ENCODE measurements around the gene MMP3.

The MMP3 gene

DNA sequence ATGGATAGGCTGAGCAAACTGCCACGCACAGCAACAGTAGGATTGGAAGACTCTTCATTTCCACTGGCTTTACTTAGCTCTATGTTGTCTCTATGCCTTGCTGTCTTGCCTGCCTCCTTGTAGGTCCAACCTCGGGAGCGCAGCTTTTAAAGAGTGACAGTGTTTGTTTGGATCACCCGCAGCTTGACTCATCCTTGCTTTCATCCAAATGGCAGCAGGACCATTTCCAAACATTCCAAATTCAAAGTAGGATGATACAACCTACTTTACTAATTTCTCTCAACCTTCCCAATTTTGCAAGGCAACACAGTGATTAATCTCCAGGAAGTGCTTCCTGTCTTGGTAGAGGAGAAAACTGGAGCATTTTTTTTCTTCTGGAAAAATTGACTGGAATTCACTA, at the start of gene MMP3:
Gene MMP3, minus strand, starts transcription at position 121 of the 400 bp plus-strand sequence. Its CDS starts 63 bp downstream, at position 58.
- no peak for DNase-seq (ENCODE audit: low spot score)
- in situ Hi-C loops (cut with MboI; ENCODE audit: low sequenced_read_pairs, unreplicated experiment) = no loop called here
- TF ChIP-seq, protein P1, sequence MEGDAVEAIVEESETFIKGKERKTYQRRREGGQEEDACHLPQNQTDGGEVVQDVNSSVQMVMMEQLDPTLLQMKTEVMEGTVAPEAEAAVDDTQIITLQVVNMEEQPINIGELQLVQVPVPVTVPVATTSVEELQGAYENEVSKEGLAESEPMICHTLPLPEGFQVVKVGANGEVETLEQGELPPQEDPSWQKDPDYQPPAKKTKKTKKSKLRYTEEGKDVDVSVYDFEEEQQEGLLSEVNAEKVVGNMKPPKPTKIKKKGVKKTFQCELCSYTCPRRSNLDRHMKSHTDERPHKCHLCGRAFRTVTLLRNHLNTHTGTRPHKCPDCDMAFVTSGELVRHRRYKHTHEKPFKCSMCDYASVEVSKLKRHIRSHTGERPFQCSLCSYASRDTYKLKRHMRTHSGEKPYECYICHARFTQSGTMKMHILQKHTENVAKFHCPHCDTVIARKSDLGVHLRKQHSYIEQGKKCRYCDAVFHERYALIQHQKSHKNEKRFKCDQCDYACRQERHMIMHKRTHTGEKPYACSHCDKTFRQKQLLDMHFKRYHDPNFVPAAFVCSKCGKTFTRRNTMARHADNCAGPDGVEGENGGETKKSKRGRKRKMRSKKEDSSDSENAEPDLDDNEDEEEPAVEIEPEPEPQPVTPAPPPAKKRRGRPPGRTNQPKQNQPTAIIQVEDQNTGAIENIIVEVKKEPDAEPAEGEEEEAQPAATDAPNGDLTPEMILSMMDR (IDR thresholded peaks at IDR 0.05; ENCODE audit: borderline replicate concordance, control extremely low read depth, extremely low read depth, insufficient read depth, missing control alignments) = no peak

- TF ChIP-seq, protein P1 (IDR thresholded peaks at IDR 0.05; ENCODE audit: borderline replicate concordance, control extremely low read depth, extremely low read depth, insufficient read depth, missing control alignments) = no peak
- in situ Hi-C loops (cut with MboI; ENCODE audit: low sequenced_read_pairs, unreplicated experiment) = no loop called here
- DNase-seq (ENCODE audit: low spot score) = no peak
Observed at GRCh38 chr11:102891736-102892135, 48.3 kb upstream of the MMP3 start.

GRCh38 chr11:102886999-102887398, 43.6 kb upstream of the MMP3 start:
- no peak for DNase-seq (ENCODE audit: low spot score)
- in situ Hi-C loops (cut with MboI; ENCODE audit: low sequenced_read_pairs, unreplicated experiment) = no loop called here
- TF ChIP-seq, protein P1 (IDR thresholded peaks at IDR 0.05; ENCODE audit: borderline replicate concordance, control extremely low read depth, extremely low read depth, insufficient read depth, missing control alignments) = no peak

DNA sequence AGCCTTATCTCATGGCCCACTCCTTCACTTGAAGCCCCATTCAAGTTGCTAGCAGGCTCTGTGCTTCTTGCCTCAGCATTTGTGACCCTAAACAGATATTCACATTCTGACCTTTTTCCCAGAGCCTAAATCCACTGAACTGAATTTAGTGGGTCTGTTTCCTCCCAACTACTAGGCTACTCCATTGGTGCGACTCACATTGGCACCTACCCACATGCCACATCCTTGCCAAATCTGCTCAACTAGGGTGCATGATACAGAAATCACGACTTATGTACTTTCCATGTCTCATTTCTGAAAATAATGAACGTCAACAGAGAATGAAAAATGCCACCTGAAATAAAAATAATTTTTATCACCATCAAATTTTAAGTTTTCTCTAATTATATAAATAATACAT, 39.7 kb upstream of the MMP3 start:
- no peak for DNase-seq (ENCODE audit: low spot score)
- in situ Hi-C loops (cut with MboI; ENCODE audit: low sequenced_read_pairs, unreplicated experiment) = no loop called here
- TF ChIP-seq, protein P1 (IDR thresholded peaks at IDR 0.05; ENCODE audit: borderline replicate concordance, control extremely low read depth, extremely low read depth, insufficient read depth, missing control alignments) = no peak

- in situ Hi-C loops (cut with MboI; ENCODE audit: low sequenced_read_pairs, unreplicated experiment) = no loop called here
- DNase-seq (ENCODE audit: low spot score) = peak; percentile 21
- TF ChIP-seq, protein P1 (IDR thresholded peaks at IDR 0.05; ENCODE audit: borderline replicate concordance, control extremely low read depth, extremely low read depth, insufficient read depth, missing control alignments) = no peak
Observed at GRCh38 chr11:102882389-102883024, 39.1 kb upstream of the MMP3 start.

GRCh38 chr11:102879801-102880200, 36.4 kb upstream of the MMP3 start:
- no peak for DNase-seq (ENCODE audit: low spot score)
- TF ChIP-seq, protein P1 (IDR thresholded peaks at IDR 0.05; ENCODE audit: borderline replicate concordance, control extremely low read depth, extremely low read depth, insufficient read depth, missing control alignments) = no peak
- in situ Hi-C loops (cut with MboI; ENCODE audit: low sequenced_read_pairs, unreplicated experiment) = no loop called here
